Measurements from ENCODE around the gene DNAJC16.
A peak's percentile ranks its signal among the peaks of the same experiment; 100 is the strongest.
"Not testable (repeated sequence)": the region's sequence is repeated elsewhere in the genome, so short reads cannot be mapped to it uniquely, and the experiment has no call there.

The DNAJC16 gene

GRCh38 chr1:15508700-15509487 lies 17.8 kb upstream of the DNAJC16 start:
- DNase-seq, result no peak

- no peak for DNase-seq
Observed at GRCh38 chr1:15509586-15509985, 17.1 kb upstream of the DNAJC16 start.

- DNase-seq, result no peak
Observed at GRCh38 chr1:15510611-15511405, 15.8 kb upstream of the DNAJC16 start.

- no peak for DNase-seq
Observed at GRCh38 chr1:15513192-15513591, 13.5 kb upstream of the DNAJC16 start.

GRCh38 chr1:15513919-15514318 lies 12.7 kb upstream of the DNAJC16 start:
- DNase-seq, result no peak

- DNase-seq, result not testable (repeated sequence)
Observed at GRCh38 chr1:15514557-15514956, 12.1 kb upstream of the DNAJC16 start.

GRCh38 chr1:15515022-15515663 lies 11.5 kb upstream of the DNAJC16 start:
- peak; percentile 57 for DNase-seq

- DNase-seq, result no peak
Observed at GRCh38 chr1:15519625-15520024, 7.0 kb upstream of the DNAJC16 start.

GRCh38 chr1:15521206-15521906 lies 5.3 kb upstream of the DNAJC16 start:
- DNase-seq, result not testable (repeated sequence)

- DNase-seq, result no peak
Observed at GRCh38 chr1:15522551-15522950, 4.1 kb upstream of the DNAJC16 start.

GRCh38 chr1:15523104-15524020 lies 3.3 kb upstream of the DNAJC16 start:
- no peak for DNase-seq

- no peak for DNase-seq
Observed at GRCh38 chr1:15524021-15524282, 2.7 kb upstream of the DNAJC16 start, which contains the start of gene CASP9. CASP9 (minus strand) TSS chr1:15524215; CDS start chr1:15524200, 15 bp downstream.

- DNase-seq, result peak; percentile 100
Observed at GRCh38 chr1:15524283-15525049, 2.2 kb upstream of the DNAJC16 start.

- DNase-seq, result no peak
Observed at GRCh38 chr1:15525050-15526020, 1.3 kb upstream of the DNAJC16 start.

GRCh38 chr1:15526021-15526489 lies 593 bp upstream of the DNAJC16 start:
- no peak for DNase-seq

GRCh38 chr1:15531003-15531402 lies 4.4 kb downstream of the DNAJC16 start:
- no peak for DNase-seq

GRCh38 chr1:15531682-15532081 lies 5.0 kb downstream of the DNAJC16 start:
- DNase-seq, result peak; percentile 64

- no peak for DNase-seq
Observed at GRCh38 chr1:15538771-15539170, 12.1 kb downstream of the DNAJC16 start.

GRCh38 chr1:15540186-15540585 lies 13.5 kb downstream of the DNAJC16 start:
- DNase-seq, result no peak

All from activated CD4-positive, alpha-beta T cell treated with anti-CD3 and anti-CD28 coated beads, Interleukin-2, amount 50 U/mL, for 16 hours (primary cell).